HG03060 (cell line): ENCODE results near the gene CREBZF.
"Not testable (repeated sequence)": the region's sequence is repeated elsewhere in the genome, so short reads cannot be mapped to it uniquely, and the experiment has no call there.

Source experiments
- ATAC-seq: cut with Tn5 transposase; IDR thresholded peaks from one replicate; pipeline ENCODE4 v1.9.1; 2021; ENCODE audit warnings: low read depth, moderate number of reproducible peaks; ENCODE audit not compliant: unreplicated experiment

CREBZF gene

DNA sequence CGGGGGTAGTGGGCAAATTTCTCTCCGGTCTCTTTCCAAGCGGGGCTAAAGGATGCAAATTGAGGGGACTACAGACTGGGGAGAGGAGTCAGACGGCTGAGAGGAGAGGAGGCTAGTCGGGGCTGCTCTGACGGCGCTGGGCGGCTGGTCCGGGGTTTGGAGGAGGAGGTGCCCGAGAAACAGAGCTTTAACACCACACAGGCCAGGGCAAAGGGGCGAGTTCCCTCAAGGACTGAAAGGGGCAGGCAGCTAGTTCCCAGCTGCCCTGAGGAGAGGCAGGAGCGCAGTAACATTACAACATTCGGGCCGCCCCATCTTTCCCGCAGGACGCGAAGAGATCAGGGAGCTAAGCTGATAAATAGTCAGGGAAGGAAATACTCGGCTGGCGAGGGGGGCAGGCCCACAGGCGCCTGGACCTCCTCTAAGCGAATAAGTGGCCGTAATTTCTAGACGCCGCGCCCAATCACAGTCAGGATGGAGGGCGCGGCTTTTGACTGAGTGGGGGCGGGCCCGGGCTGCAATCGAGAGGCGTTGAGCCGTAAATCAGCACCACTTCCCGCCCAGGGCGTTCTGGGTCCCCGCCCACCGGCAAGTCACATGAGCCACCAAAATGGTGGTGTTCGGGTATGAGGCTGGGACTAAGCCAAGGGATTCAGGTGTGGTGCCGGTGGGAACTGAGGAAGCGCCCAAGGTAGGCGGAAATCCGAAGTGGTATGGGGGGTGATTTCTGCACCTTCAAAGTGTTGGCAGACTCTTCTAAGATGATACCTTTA lies 36.7 kb downstream of the CREBZF start, which contains the start of gene TMEM126B:
TSS of gene TMEM126B (plus strand) at position 596 of the 773 bp plus-strand sequence. CDS start at position 611, 15 bp downstream.
- ATAC-seq, result peak; percentile 99

- ATAC-seq, result no peak
These were observed 37.5 kb downstream of the CREBZF start, which contains the start of gene DLG2 for GRCh38 chr11:85627332-85627997. Gene DLG2 (minus strand): TSS chr11:85627344.

DNA sequence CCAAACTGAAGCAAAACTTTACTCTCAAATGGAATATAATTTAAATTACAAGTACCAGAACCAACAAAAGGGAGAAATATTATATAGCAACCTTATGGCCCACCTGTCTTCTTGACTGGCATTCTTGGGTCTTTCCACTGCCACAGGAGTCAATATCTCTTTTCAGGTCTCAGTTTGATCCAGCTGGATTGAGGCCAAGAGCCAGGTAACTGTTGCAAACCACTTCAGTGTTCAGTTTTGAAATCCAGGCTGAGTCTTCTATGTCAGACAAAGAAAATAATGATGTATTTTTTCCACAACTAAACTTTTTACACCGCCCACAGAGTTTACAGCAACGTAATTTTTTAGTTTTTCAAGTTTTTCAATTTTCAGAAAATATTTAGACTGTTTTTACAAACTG lies 38.4 kb downstream of the CREBZF start:
- no peak for ATAC-seq

- ATAC-seq, result no peak
These were observed 44.7 kb downstream of the CREBZF start for GRCh38 chr11:85620256-85620655.

DNA sequence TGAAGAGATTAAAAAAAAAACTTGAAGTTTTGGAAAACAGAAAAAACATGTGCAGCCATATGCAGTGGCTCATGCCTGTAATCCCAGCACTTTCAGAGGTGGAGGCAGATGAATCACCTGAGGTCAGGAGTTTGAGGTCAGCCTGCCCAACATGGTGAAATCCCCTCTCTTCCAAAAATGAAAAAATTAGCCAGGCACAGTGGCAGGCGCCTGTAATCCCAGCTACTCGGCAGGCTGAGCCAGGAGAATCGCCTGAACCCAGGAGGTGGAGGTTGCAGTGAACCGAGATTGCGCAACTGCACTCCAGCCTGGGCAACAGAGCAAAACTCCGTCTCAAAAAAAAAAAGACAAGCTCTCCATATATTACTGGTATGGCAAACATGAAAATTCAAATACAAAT lies 45.4 kb downstream of the CREBZF start:
- ATAC-seq, result no peak

DNA sequence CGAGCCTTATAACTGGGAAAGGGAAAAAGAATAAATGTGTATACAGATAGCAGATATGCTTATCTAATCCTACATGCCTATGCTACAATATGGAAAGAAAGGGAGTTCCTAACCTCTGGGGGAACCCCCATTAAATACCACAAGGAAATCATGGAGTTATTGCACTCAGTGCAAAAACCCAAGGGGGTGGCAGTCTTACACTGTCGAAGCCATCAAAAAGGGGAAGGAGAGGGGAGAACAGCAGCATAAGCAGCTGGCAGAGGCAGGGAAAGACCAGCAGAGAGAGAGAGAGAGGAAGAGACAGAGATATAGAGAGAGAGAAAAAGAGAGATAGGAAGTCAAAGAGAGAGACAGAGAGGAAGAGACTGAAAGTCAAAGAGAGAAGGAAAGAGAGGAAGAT lies 53.3 kb downstream of the CREBZF start:
- ATAC-seq, result not testable (repeated sequence)
